HFF-Myc (cell line): ENCODE data around the gene PSME2.

Experiments
- DNase-seq: peaks from one replicate; pipeline ENCODE4 v3.0.0-alpha.2; 2011; ENCODE audit warnings: low read depth; ENCODE audit errors: extremely low read depth
- H3K4me3 ChIP-seq: replicated peaks from 2 replicates; pipeline ENCODE4 v1.5.1; 2011; ENCODE audit warnings: low read depth, mild to moderate bottlenecking, control low read depth, low read length
- CTCF ChIP-seq: IDR thresholded peaks from 2 replicates; pipeline ENCODE4 v1.5.1; 2012; ENCODE audit warnings: mild to moderate bottlenecking, low read depth, low read length, control low read depth; ENCODE audit errors: missing control alignments

PSME2 gene

GRCh38 chr14:24146978-24147760 is 759 bp upstream of the PSME2 start, which contains the start of gene RNF31:
Gene RNF31, plus strand, starts transcription at chr14:24147498. Its CDS starts 201 bp downstream, at chr14:24147699.
- peak; percentile 94 for DNase-seq
- TF ChIP-seq CTCF = no peak
- H3K4me3 ChIP-seq = peak within 1 kb of the TSS; percentile 75

GRCh38 chr14:24145690-24146452 is 539 bp downstream of the PSME2 start:
- no peak for DNase-seq
- peak overlapping the region; percentile 75 for H3K4me3 ChIP-seq
- TF ChIP-seq CTCF = no peak

- peak overlapping the region; percentile 75 for H3K4me3 ChIP-seq
- no peak for TF ChIP-seq CTCF
- DNase-seq = no peak
Observed at GRCh38 chr14:24145219-24145618, 1.2 kb downstream of the PSME2 start.

- no peak for TF ChIP-seq CTCF
- no peak for DNase-seq
- H3K4me3 ChIP-seq = no peak overlapping the region
Observed at GRCh38 chr14:24144451-24144850, 2.0 kb downstream of the PSME2 start.

- H3K4me3 ChIP-seq = no peak overlapping the region
- DNase-seq = no peak
- TF ChIP-seq CTCF = no peak
Observed at GRCh38 chr14:24143511-24143910, 2.9 kb downstream of the PSME2 start.

GRCh38 chr14:24141097-24141880 is 5.1 kb downstream of the PSME2 start, which contains the start of gene EMC9:
Gene EMC9, minus strand, starts transcription at chr14:24141591. Its CDS starts 287 bp downstream, at chr14:24141304.
- TF ChIP-seq CTCF = peak; percentile 28
- peak; percentile 99 for DNase-seq
- peak within 1 kb of the TSS; percentile 81 for H3K4me3 ChIP-seq
